Measurements from ENCODE around the gene MARCHF4.

DNA sequence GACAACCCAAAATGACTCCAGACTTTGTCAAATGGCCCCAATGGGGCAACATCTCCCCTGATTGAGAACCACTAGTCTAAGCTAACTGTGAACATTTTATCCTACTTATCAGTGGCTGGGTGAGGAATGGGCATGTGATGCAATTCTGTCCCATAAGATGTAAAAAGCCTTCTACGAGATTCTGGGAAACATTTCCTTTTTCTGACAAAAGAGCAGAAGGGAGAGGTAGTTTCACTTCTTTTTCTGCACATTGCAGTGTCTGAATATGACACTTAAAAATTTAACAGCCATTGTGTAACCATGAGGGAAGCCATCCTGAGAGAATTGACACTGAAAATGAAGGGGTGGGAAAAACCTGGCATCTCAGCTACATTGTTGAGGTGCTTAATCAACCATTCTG, 17.3 kb upstream of the MARCHF4 start:
- TF ChIP-seq SRF (IDR thresholded peaks at IDR 0.05; ENCODE audit: low read depth, low read length) (no peak), TEAD4 (IDR thresholded peaks at IDR 0.05; ENCODE audit: low read depth, low read length) (no peak), CTCF (IDR thresholded peaks at IDR 0.05; ENCODE audit: control extremely low read depth in 1 of 3, insufficient read depth in 1 of 3, low read depth in 1 of 3, low read length in 3 of 3) (no peak), SIN3A (conservative IDR thresholded peaks at IDR 0.05 in 1 of 2, IDR thresholded peaks at IDR 0.05 in 1 of 2; ENCODE audit: low read depth in 1 of 2, low read length in 2 of 2) (no peak), CEBPB (IDR thresholded peaks at IDR 0.05; ENCODE audit: low read depth, low read length) (no peak), POLR2A (IDR thresholded peaks at IDR 0.05; ENCODE audit: control extremely low read depth in 1 of 2, low read depth in 2 of 2, low read length in 2 of 2) (no peak), CHD7 (IDR thresholded peaks at IDR 0.05; ENCODE audit: insufficient replicate concordance, low read length) (no peak), POLR2AphosphoS5 (IDR thresholded peaks at IDR 0.05; ENCODE audit: low read depth, low read length) (no peak), ASH2L (IDR thresholded peaks at IDR 0.05; ENCODE audit: low read length) (no peak), EZH2 (IDR thresholded peaks at IDR 0.05; ENCODE audit: low read depth, low read length, severe bottlenecking) (no peak), PHF8 (conservative IDR thresholded peaks at IDR 0.05; ENCODE audit: low read depth, low read length) (no peak), TAF1 (IDR thresholded peaks at IDR 0.05; ENCODE audit: low read depth, low read length) (no peak), JUN (IDR thresholded peaks at IDR 0.05; ENCODE audit: low read depth, low read length) (no peak), BCL11A (IDR thresholded peaks at IDR 0.05; ENCODE audit: low read depth in 2 of 2, low read length in 2 of 2) (no peak)

Measured in H1 (cell line).